Measurements from ENCODE around the gene ZDHHC13. TPM values are rescaled to one million over a fixed set of nuclear protein-coding genes. Genes with fewer than 3 reads are reported as not detected.

Gene ZDHHC13
- total and polyA plus RNA-seq, 2 of the 8 experiments (the other 6 are each of a cell fraction or from before 2014, with no cell fraction given): 22.4 to 24.1 TPM

DNA sequence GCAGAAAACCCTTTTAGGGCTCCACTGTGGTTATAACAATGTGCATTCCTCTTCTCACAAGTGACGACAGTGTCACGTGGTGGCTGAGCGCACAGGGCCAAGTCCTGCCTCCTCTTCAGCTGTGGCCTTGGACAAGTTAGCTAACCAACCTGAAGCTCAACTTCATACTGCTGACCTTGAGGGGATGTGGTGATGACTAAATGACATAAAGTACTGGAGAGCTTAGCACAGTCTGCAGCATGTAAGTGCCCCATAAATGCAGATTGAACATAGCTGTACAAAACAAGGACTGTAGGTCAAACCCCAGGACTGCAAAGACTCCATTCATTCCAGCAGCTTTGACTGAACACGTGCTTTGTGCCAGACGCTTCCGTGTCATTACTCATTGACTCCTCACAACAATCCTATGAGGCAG, 36.4 kb upstream of the ZDHHC13 start (continued):
- TF ChIP-seq, protein P1, sequence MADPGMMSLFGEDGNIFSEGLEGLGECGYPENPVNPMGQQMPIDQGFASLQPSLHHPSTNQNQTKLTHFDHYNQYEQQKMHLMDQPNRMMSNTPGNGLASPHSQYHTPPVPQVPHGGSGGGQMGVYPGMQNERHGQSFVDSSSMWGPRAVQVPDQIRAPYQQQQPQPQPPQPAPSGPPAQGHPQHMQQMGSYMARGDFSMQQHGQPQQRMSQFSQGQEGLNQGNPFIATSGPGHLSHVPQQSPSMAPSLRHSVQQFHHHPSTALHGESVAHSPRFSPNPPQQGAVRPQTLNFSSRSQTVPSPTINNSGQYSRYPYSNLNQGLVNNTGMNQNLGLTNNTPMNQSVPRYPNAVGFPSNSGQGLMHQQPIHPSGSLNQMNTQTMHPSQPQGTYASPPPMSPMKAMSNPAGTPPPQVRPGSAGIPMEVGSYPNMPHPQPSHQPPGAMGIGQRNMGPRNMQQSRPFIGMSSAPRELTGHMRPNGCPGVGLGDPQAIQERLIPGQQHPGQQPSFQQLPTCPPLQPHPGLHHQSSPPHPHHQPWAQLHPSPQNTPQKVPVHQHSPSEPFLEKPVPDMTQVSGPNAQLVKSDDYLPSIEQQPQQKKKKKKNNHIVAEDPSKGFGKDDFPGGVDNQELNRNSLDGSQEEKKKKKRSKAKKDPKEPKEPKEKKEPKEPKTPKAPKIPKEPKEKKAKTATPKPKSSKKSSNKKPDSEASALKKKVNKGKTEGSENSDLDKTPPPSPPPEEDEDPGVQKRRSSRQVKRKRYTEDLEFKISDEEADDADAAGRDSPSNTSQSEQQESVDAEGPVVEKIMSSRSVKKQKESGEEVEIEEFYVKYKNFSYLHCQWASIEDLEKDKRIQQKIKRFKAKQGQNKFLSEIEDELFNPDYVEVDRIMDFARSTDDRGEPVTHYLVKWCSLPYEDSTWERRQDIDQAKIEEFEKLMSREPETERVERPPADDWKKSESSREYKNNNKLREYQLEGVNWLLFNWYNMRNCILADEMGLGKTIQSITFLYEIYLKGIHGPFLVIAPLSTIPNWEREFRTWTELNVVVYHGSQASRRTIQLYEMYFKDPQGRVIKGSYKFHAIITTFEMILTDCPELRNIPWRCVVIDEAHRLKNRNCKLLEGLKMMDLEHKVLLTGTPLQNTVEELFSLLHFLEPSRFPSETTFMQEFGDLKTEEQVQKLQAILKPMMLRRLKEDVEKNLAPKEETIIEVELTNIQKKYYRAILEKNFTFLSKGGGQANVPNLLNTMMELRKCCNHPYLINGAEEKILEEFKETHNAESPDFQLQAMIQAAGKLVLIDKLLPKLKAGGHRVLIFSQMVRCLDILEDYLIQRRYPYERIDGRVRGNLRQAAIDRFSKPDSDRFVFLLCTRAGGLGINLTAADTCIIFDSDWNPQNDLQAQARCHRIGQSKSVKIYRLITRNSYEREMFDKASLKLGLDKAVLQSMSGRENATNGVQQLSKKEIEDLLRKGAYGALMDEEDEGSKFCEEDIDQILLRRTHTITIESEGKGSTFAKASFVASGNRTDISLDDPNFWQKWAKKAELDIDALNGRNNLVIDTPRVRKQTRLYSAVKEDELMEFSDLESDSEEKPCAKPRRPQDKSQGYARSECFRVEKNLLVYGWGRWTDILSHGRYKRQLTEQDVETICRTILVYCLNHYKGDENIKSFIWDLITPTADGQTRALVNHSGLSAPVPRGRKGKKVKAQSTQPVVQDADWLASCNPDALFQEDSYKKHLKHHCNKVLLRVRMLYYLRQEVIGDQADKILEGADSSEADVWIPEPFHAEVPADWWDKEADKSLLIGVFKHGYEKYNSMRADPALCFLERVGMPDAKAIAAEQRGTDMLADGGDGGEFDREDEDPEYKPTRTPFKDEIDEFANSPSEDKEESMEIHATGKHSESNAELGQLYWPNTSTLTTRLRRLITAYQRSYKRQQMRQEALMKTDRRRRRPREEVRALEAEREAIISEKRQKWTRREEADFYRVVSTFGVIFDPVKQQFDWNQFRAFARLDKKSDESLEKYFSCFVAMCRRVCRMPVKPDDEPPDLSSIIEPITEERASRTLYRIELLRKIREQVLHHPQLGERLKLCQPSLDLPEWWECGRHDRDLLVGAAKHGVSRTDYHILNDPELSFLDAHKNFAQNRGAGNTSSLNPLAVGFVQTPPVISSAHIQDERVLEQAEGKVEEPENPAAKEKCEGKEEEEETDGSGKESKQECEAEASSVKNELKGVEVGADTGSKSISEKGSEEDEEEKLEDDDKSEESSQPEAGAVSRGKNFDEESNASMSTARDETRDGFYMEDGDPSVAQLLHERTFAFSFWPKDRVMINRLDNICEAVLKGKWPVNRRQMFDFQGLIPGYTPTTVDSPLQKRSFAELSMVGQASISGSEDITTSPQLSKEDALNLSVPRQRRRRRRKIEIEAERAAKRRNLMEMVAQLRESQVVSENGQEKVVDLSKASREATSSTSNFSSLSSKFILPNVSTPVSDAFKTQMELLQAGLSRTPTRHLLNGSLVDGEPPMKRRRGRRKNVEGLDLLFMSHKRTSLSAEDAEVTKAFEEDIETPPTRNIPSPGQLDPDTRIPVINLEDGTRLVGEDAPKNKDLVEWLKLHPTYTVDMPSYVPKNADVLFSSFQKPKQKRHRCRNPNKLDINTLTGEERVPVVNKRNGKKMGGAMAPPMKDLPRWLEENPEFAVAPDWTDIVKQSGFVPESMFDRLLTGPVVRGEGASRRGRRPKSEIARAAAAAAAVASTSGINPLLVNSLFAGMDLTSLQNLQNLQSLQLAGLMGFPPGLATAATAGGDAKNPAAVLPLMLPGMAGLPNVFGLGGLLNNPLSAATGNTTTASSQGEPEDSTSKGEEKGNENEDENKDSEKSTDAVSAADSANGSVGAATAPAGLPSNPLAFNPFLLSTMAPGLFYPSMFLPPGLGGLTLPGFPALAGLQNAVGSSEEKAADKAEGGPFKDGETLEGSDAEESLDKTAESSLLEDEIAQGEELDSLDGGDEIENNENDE (IDR thresholded peaks at IDR 0.05; ENCODE audit: insufficient replicate concordance, low read length): no peak
- TF ChIP-seq KDM1A (IDR thresholded peaks at IDR 0.05; ENCODE audit: borderline replicate concordance, low read length): no peak
